ENCODE data around the gene GLT8D2.

GRCh38 chr12:103994235-103994634 is 55.8 kb downstream of the GLT8D2 start:
- TF ChIP-seq CTCF (IDR thresholded peaks at IDR 0.05) (no peak), FOXM1 (IDR thresholded peaks at IDR 0.05; ENCODE audit: low read depth) (no peak), SMC3 (IDR thresholded peaks at IDR 0.05; ENCODE audit: low read depth, low read length) (no peak), MAX (IDR thresholded peaks at IDR 0.05; ENCODE audit: low read depth) (no peak), TEAD4 (IDR thresholded peaks at IDR 0.05; ENCODE audit: borderline replicate concordance, insufficient read depth) (no peak), TCF12 (IDR thresholded peaks at IDR 0.05) (no peak), POLR2AphosphoS5 (IDR thresholded peaks at IDR 0.05; ENCODE audit: low read depth, low read length) (no peak), YY1 (IDR thresholded peaks at IDR 0.05; ENCODE audit: low read depth) (no peak), CHD2 (IDR thresholded peaks at IDR 0.05; ENCODE audit: low read length, partially characterized antibody) (no peak), FOXJ3 (CRISPR knock-in tag; IDR thresholded peaks at IDR 0.05) (no peak), GATA2 (CRISPR knock-in tag; IDR thresholded peaks at IDR 0.05) (no peak), EZH2phosphoT487 (IDR thresholded peaks at IDR 0.05; ENCODE audit: borderline replicate concordance, low read depth) (no peak)
